ENCODE measurements around the gene ARHGEF28. TPM values are rescaled to one million over a fixed set of nuclear protein-coding genes. Genes with fewer than 3 reads are reported as not detected.

ARHGEF28 gene
- total and polyA plus RNA-seq, 2 of the 4 experiments (the other 2 are of a cell fraction), result 3.6 to 16.0 TPM

GRCh38 chr5:73964352-73964865 is 338.4 kb downstream of the ARHGEF28 start:
- DNase-seq (no peak), ATAC-seq (ENCODE audit: low read depth) (no peak)
- Histone ChIP-seq H3K79me1 (ENCODE audit: low read depth in 1 of 2, low read length in 2 of 2) (no peaks in the 10 kb centered on the region), H3K14ac (replicated peaks; ENCODE audit: low read depth, low read length) (no peak overlapping the region), H3K4me3 (ENCODE audit: insufficient read depth, low read depth, low read length) (no peak overlapping the region), H3K9ac (ENCODE audit: low read depth, low read length) (no peak overlapping the region), H2AFZ (replicated peaks; ENCODE audit: low read length, poor library complexity) (no peak overlapping the region), H3K18ac (ENCODE audit: low read depth, low read length) (no peak overlapping the region), H4K5ac (ENCODE audit: low read depth, low read length) (no peak overlapping the region), H3K27ac (ENCODE audit: insufficient read depth, low read length) (no peak overlapping the region), H3K9me1 (ENCODE audit: insufficient read depth, low read length) (no peaks in the 10 kb centered on the region), H3K23ac (ENCODE audit: low read depth, low read length) (no peak overlapping the region), H2AK5ac (ENCODE audit: low read depth, low read length) (no peak overlapping the region), H3K9me3 (ENCODE audit: control insufficient read depth, insufficient read depth, low read length) (no peaks in the 10 kb centered on the region), H2BK15ac (ENCODE audit: low read depth, low read length) (no peak overlapping the region), H3K27me3 (ENCODE audit: control insufficient read depth, insufficient read depth, low read length) (peaks cover 7% of the 10 kb centered on the region), H2AK9ac (replicated peaks; ENCODE audit: low read depth, low read length, poor library complexity) (no peak overlapping the region), H4K20me1 (ENCODE audit: insufficient read depth, low read length) (no peaks in the 10 kb centered on the region), H4K8ac (ENCODE audit: low read depth in 2 of 2, low read length in 2 of 2) (no peak overlapping the region), H4K91ac (ENCODE audit: insufficient read depth, low read depth, low read length) (no peak overlapping the region), H3K4me2 (ENCODE audit: low read depth, low read length) (no peak overlapping the region), H3K4me1 (ENCODE audit: control insufficient read depth, insufficient read depth, low read length) (no peaks in the 10 kb centered on the region), H2BK20ac (ENCODE audit: low read depth, low read length) (no peak overlapping the region), H2BK5ac (ENCODE audit: low read depth, low read length, poor library complexity, severe bottlenecking) (no peak overlapping the region), H3K36me3 (ENCODE audit: control insufficient read depth, insufficient read depth, low read length) (no peaks in the 10 kb centered on the region), H3K4ac (ENCODE audit: low read depth, low read length) (no peak overlapping the region), H3K56ac (ENCODE audit: extremely low read depth, insufficient read depth, low read length) (no peak overlapping the region), H2BK120ac (ENCODE audit: low read depth, low read length) (no peak overlapping the region)
- TF ChIP-seq CHD1 (IDR thresholded peaks at IDR 0.05; ENCODE audit: low read depth, low read length) (no peak), CTCF (conservative IDR thresholded peaks at IDR 0.05; ENCODE audit: low read depth, low read length) (no peak), CEBPB (IDR thresholded peaks at IDR 0.05; ENCODE audit: low read depth, low read length) (no peak), POLR2A (IDR thresholded peaks at IDR 0.05; ENCODE audit: low read depth, low read length) (no peak), BHLHE40 (IDR thresholded peaks at IDR 0.05; ENCODE audit: low read depth, low read length) (no peak), SMC3 (IDR thresholded peaks at IDR 0.05; ENCODE audit: low read depth, low read length) (no peak), RAD21 (IDR thresholded peaks at IDR 0.05; ENCODE audit: low read length) (no peak), USF2 (IDR thresholded peaks at IDR 0.05; ENCODE audit: low read depth, low read length) (no peak), NFE2L2 (IDR thresholded peaks at IDR 0.05; ENCODE audit: low read depth, low read length) (no peak), ELK1 (IDR thresholded peaks at IDR 0.05; ENCODE audit: borderline replicate concordance, low read depth, low read length) (no peak), FOS (IDR thresholded peaks at IDR 0.05; ENCODE audit: low read depth, low read length) (no peak), RFX5 (IDR thresholded peaks at IDR 0.05; ENCODE audit: low read depth, low read length) (no peak), MAZ (IDR thresholded peaks at IDR 0.05; ENCODE audit: borderline replicate concordance, low read depth, low read length) (no peak), MAFK (IDR thresholded peaks at IDR 0.05; ENCODE audit: low read depth, low read length) (no peak), MXI1 (IDR thresholded peaks at IDR 0.05; ENCODE audit: borderline replicate concordance, low read depth, low read length) (no peak), RCOR1 (IDR thresholded peaks at IDR 0.05; ENCODE audit: insufficient replicate concordance, low read length) (no peak)
- intact Hi-C loops (cut with micrococcal nuclease) (no loop called here), dilution Hi-C loops (cut with HindIII; ENCODE audit: low sequenced_read_pairs, unreplicated experiment) (no loop called here), in situ Hi-C loops (cut with MboI; ENCODE audit: low sequenced_read_pairs) (no loop called here)
- ChIA-PET CTCF (no interaction called here), POLR2A (ENCODE audit: unreplicated experiment) (no interaction called here)
- no TSS peak for BruUV-seq (replicated peaks)
- WGBS, 2 experiments (ENCODE audit: extremely low coverage in 2 of 2, insufficient read length in 1 of 2), result no CpG with 5 or more reads among the region's 3 CpGs
